MM.1S (cell line): ENCODE results near the gene HABP2.

Experiments
- DNase-seq: peaks from one replicate; pipeline ENCODE4 v3.0.0-alpha.2; 2015
- H2AFZ ChIP-seq: fragments of 300-600 bp; sonication (generic); 2 replicates; pipeline ENCODE4 v1.6.0; 2016; ENCODE audit warnings: antibody characterized with exemption, low read length
- H3F3A ChIP-seq: fragments of 300-600 bp; sonication (generic); 2 replicates; pipeline ENCODE4 v1.6.1; 2016; ENCODE audit warnings: mild to moderate bottlenecking, antibody characterized with exemption, low read length, moderate library complexity, mixed read lengths; ENCODE audit not compliant: insufficient read depth
- H3K27ac ChIP-seq: fragments of 300-600 bp; sonication (generic); 2 replicates; pipeline ENCODE4 v1.5.1; 2016; ENCODE audit warnings: mild to moderate bottlenecking, low read length
- H3K27me3 ChIP-seq: fragments of 300-600 bp; sonication (generic); replicated peaks from 2 replicates; pipeline ENCODE4 v1.6.0; 2016; ENCODE audit warnings: low read length; ENCODE audit not compliant: insufficient read depth
- H3K36me3 ChIP-seq: fragments of 300-600 bp; sonication (generic); replicated peaks from 2 replicates; pipeline ENCODE4 v1.6.1; 2016; ENCODE audit warnings: mild to moderate bottlenecking, low read length, mixed read lengths; ENCODE audit not compliant: insufficient read depth
- H3K4me1 ChIP-seq: fragments of 300-600 bp; sonication (generic); 2 replicates; pipeline ENCODE4 v1.6.1; 2016; ENCODE audit warnings: low read length, mixed read lengths
- H3K4me2 ChIP-seq: fragments of 300-600 bp; sonication (generic); 2 replicates; pipeline ENCODE4 v1.6.0; 2016; ENCODE audit warnings: low read depth, low read length
- H3K4me3 ChIP-seq: fragments of 300-600 bp; sonication (generic); 2 replicates; pipeline ENCODE4 v1.5.1; 2016; ENCODE audit warnings: low read length, mixed read lengths
- H3K79me2 ChIP-seq: fragments of 300-600 bp; sonication (generic); 2 replicates; pipeline ENCODE4 v1.6.1; 2016; ENCODE audit warnings: mixed run types, low read length, mixed read lengths
- H3K9ac ChIP-seq: fragments of 300-600 bp; sonication (generic); 2 replicates; pipeline ENCODE4 v1.6.1; 2016; ENCODE audit warnings: low read length, mixed read lengths
- H3K9me2 ChIP-seq: fragments of 300-600 bp; sonication (generic); replicated peaks from 2 replicates; pipeline ENCODE4 v1.6.1; 2016; ENCODE audit warnings: mild to moderate bottlenecking, low read length, mixed read lengths; ENCODE audit not compliant: insufficient read depth
- H3K9me3 ChIP-seq: fragments of 300-600 bp; sonication (generic); replicated peaks from 2 replicates; pipeline ENCODE4 v1.6.1; 2016; ENCODE audit warnings: mild to moderate bottlenecking, low read length, mixed read lengths; ENCODE audit not compliant: insufficient read depth
- H4K20me1 ChIP-seq: fragments of 300-600 bp; sonication (generic); 2 replicates; pipeline ENCODE4 v1.6.1; 2016; ENCODE audit warnings: mild to moderate bottlenecking, low read length, moderate library complexity, mixed read lengths; ENCODE audit not compliant: insufficient read depth
- CTCF ChIP-seq: fragments of 300-600 bp; sonication (generic); IDR thresholded peaks from 2 replicates; pipeline ENCODE4 v1.5.1; 2016; ENCODE audit warnings: antibody characterized with exemption, low read length, mixed read lengths
- EZH2 ChIP-seq: fragments of 300-600 bp; sonication (generic); optimal IDR thresholded peaks from 2 replicates; pipeline ENCODE3; 2017; ENCODE audit warnings: low read depth, mild to moderate bottlenecking, antibody characterized with exemption, low read length, mixed read lengths
- EZH2phosphoT487 ChIP-seq: fragments of 300-600 bp; sonication (generic); IDR thresholded peaks from 2 replicates; pipeline ENCODE4 v1.6.1; 2018; ENCODE audit warnings: antibody characterized with exemption, low read length

HABP2 gene

GRCh38 chr10:113544392-113544791 lies 8.5 kb upstream of the HABP2 start:
- Histone ChIP-seq H3K4me3 (no peak overlapping the region), H3K79me2 (no peaks in the 10 kb centered on the region), H3K9ac (no peak overlapping the region), H3K36me3 (no peaks in the 10 kb centered on the region), H3K4me1 (no peaks in the 10 kb centered on the region), H3K4me2 (no peak overlapping the region), H3K9me2 (no peaks in the 10 kb centered on the region), H3F3A (no peaks in the 10 kb centered on the region), H3K9me3 (no peaks in the 10 kb centered on the region), H3K27me3 (no peaks in the 10 kb centered on the region), H3K27ac (no peak overlapping the region), H4K20me1 (no peaks in the 10 kb centered on the region), H2AFZ (no peak overlapping the region)
- TF ChIP-seq EZH2: no peak
- TF ChIP-seq EZH2phosphoT487: no peak
- no peak for TF ChIP-seq CTCF
- no peak for DNase-seq

GRCh38 chr10:113547426-113547825 lies 5.4 kb upstream of the HABP2 start:
- H3K9me2 ChIP-seq: no peaks in the 10 kb centered on the region
- no peak for DNase-seq
- no peaks in the 10 kb centered on the region for H3K27me3 ChIP-seq
- H3K9ac ChIP-seq: no peak overlapping the region
- no peaks in the 10 kb centered on the region for H3K4me1 ChIP-seq
- no peak overlapping the region for H2AFZ ChIP-seq
- no peak overlapping the region for H3K27ac ChIP-seq
- H3F3A ChIP-seq: no peaks in the 10 kb centered on the region
- no peak overlapping the region for H3K4me2 ChIP-seq
- H3K4me3 ChIP-seq: no peak overlapping the region
- no peaks in the 10 kb centered on the region for H3K9me3 ChIP-seq
- no peaks in the 10 kb centered on the region for H3K36me3 ChIP-seq
- no peaks in the 10 kb centered on the region for H3K79me2 ChIP-seq
- no peak for TF ChIP-seq EZH2phosphoT487
- no peak for TF ChIP-seq CTCF
- TF ChIP-seq EZH2: no peak
- H4K20me1 ChIP-seq: no peaks in the 10 kb centered on the region

- Histone ChIP-seq H3K27me3 (no peaks in the 10 kb centered on the region), H3K9ac (no peak overlapping the region), H3K9me3 (no peaks in the 10 kb centered on the region), H3K4me1 (no peaks in the 10 kb centered on the region), H3K27ac (no peak overlapping the region), H3K4me3 (no peak overlapping the region), H2AFZ (no peak overlapping the region), H3K9me2 (no peaks in the 10 kb centered on the region), H3K36me3 (no peaks in the 10 kb centered on the region), H3K79me2 (no peaks in the 10 kb centered on the region), H4K20me1 (no peaks in the 10 kb centered on the region), H3K4me2 (no peak overlapping the region), H3F3A (no peaks in the 10 kb centered on the region)
- TF ChIP-seq EZH2phosphoT487: no peak
- no peak for TF ChIP-seq EZH2
- TF ChIP-seq CTCF: no peak
- DNase-seq: no peak
These were observed 3.0 kb upstream of the HABP2 start for GRCh38 chr10:113549856-113550255.
